Skeletal muscle satellite cell (primary cell): Measurements from ENCODE around the gene SPSB1.

Experiments used
- H3K27me3 ChIP-seq: 2 replicates; pipeline ENCODE4 v1.7.0; 2013; ENCODE audit warnings: low read length; ENCODE audit not compliant: control insufficient read depth, insufficient read depth
- H3K36me3 ChIP-seq: 2 replicates; pipeline ENCODE4 v1.7.0; 2013; ENCODE audit warnings: mild to moderate bottlenecking, control low read depth, low read length; ENCODE audit not compliant: insufficient read depth
- H3K4me1 ChIP-seq: 2 replicates; pipeline ENCODE4 v1.7.0; 2013; ENCODE audit warnings: low read length; ENCODE audit not compliant: control insufficient read depth, insufficient read depth
- H3K4me2 ChIP-seq: 2 replicates; pipeline ENCODE4 v1.7.0; 2013; ENCODE audit warnings: mild to moderate bottlenecking, low read length
- H3K4me3 ChIP-seq: 2 replicates; pipeline ENCODE4 v1.7.0; 2013; ENCODE audit warnings: low read length
- H3K9ac ChIP-seq: 2 replicates; pipeline ENCODE4 v1.7.0; 2013; ENCODE audit warnings: mild to moderate bottlenecking, low read depth, low read length, moderate library complexity
- H3K9me3 ChIP-seq: replicated peaks from 2 replicates; pipeline ENCODE4 v1.7.0; 2013; ENCODE audit warnings: mild to moderate bottlenecking, control low read depth, low read length

Gene SPSB1

GRCh38 chr1:9271283-9271682 lies 21.4 kb upstream of the SPSB1 start:
- H3K27me3 ChIP-seq = no peaks in the 10 kb centered on the region

GRCh38 chr1:9271861-9272595 lies 20.7 kb upstream of the SPSB1 start:
- Histone ChIP-seq H3K9ac (no peak overlapping the region), H3K4me2 (no peak overlapping the region), H3K36me3 (peaks cover 16% of the 10 kb centered on the region), H3K9me3 (no peaks in the 10 kb centered on the region), H3K4me3 (no peak overlapping the region), H3K27me3 (no peaks in the 10 kb centered on the region), H3K4me1 (peaks cover 25% of the 10 kb centered on the region)

More at GRCh38 chr1:9271283-9271682, 21.4 kb upstream of the SPSB1 start:
- peaks cover 19% of the 10 kb centered on the region for H3K36me3 ChIP-seq
- H3K4me2 ChIP-seq = no peak overlapping the region
- H3K4me1 ChIP-seq = peaks cover 32% of the 10 kb centered on the region
- no peak overlapping the region for H3K4me3 ChIP-seq
- H3K9ac ChIP-seq = no peak overlapping the region
- H3K9me3 ChIP-seq = no peaks in the 10 kb centered on the region

- H3K9me3 ChIP-seq = no peaks in the 10 kb centered on the region
- H3K4me1 ChIP-seq = peaks cover 22% of the 10 kb centered on the region
- no peak overlapping the region for H3K9ac ChIP-seq
- H3K4me2 ChIP-seq = no peak overlapping the region
- H3K4me3 ChIP-seq = no peak overlapping the region
- H3K27me3 ChIP-seq = no peaks in the 10 kb centered on the region
- H3K36me3 ChIP-seq = peaks cover 12% of the 10 kb centered on the region
Observed at GRCh38 chr1:9273177-9273576, 19.5 kb upstream of the SPSB1 start.

GRCh38 chr1:9275161-9275560 lies 17.5 kb upstream of the SPSB1 start:
- H3K36me3 ChIP-seq = no peaks in the 10 kb centered on the region
- peaks cover 41% of the 10 kb centered on the region for H3K4me1 ChIP-seq
- no peaks in the 10 kb centered on the region for H3K9me3 ChIP-seq
- peak overlapping the region; percentile 23 for H3K4me3 ChIP-seq
- no peak overlapping the region for H3K9ac ChIP-seq
- no peaks in the 10 kb centered on the region for H3K27me3 ChIP-seq
- peak overlapping the region; percentile 68 for H3K4me2 ChIP-seq

- Histone ChIP-seq H3K36me3 (no peaks in the 10 kb centered on the region), H3K9me3 (no peaks in the 10 kb centered on the region), H3K4me2 (peak overlapping the region; percentile 68), H3K4me1 (peaks cover 38% of the 10 kb centered on the region), H3K27me3 (no peaks in the 10 kb centered on the region), H3K9ac (no peak overlapping the region), H3K4me3 (peak overlapping the region; percentile 23)
Observed at GRCh38 chr1:9275567-9276034, 17.1 kb upstream of the SPSB1 start.

- Histone ChIP-seq H3K4me2 (no peak overlapping the region), H3K9ac (no peak overlapping the region), H3K36me3 (no peaks in the 10 kb centered on the region), H3K27me3 (no peaks in the 10 kb centered on the region), H3K4me3 (no peak overlapping the region), H3K4me1 (peaks cover 60% of the 10 kb centered on the region), H3K9me3 (no peaks in the 10 kb centered on the region)
Observed at GRCh38 chr1:9278116-9278515, 14.6 kb upstream of the SPSB1 start.

- Histone ChIP-seq H3K9ac (no peak overlapping the region), H3K36me3 (no peaks in the 10 kb centered on the region), H3K27me3 (no peaks in the 10 kb centered on the region), H3K4me3 (no peak overlapping the region), H3K9me3 (no peaks in the 10 kb centered on the region), H3K4me2 (no peak overlapping the region), H3K4me1 (peaks cover 60% of the 10 kb centered on the region)
Observed at GRCh38 chr1:9278585-9279153, 14.0 kb upstream of the SPSB1 start.

- H3K36me3 ChIP-seq = no peaks in the 10 kb centered on the region
- no peak overlapping the region for H3K4me2 ChIP-seq
- H3K9ac ChIP-seq = no peak overlapping the region
- H3K9me3 ChIP-seq = no peaks in the 10 kb centered on the region
- peaks cover 60% of the 10 kb centered on the region for H3K4me1 ChIP-seq
- H3K4me3 ChIP-seq = no peak overlapping the region
- no peaks in the 10 kb centered on the region for H3K27me3 ChIP-seq
Observed at GRCh38 chr1:9279172-9279840, 13.4 kb upstream of the SPSB1 start.

GRCh38 chr1:9280015-9280860 lies 12.5 kb upstream of the SPSB1 start:
- Histone ChIP-seq H3K4me1 (peaks cover 54% of the 10 kb centered on the region), H3K9me3 (no peaks in the 10 kb centered on the region), H3K4me3 (peak overlapping the region; percentile 54), H3K4me2 (peak overlapping the region; percentile 74), H3K36me3 (no peaks in the 10 kb centered on the region), H3K9ac (peak overlapping the region; percentile 8), H3K27me3 (no peaks in the 10 kb centered on the region)

GRCh38 chr1:9281071-9281827 lies 11.4 kb upstream of the SPSB1 start:
- peaks cover 44% of the 10 kb centered on the region for H3K4me1 ChIP-seq
- H3K9ac ChIP-seq = no peak overlapping the region
- no peaks in the 10 kb centered on the region for H3K27me3 ChIP-seq
- H3K36me3 ChIP-seq = no peaks in the 10 kb centered on the region
- peak overlapping the region; percentile 22 for H3K4me3 ChIP-seq
- H3K4me2 ChIP-seq = peak overlapping the region; percentile 74
- H3K9me3 ChIP-seq = no peaks in the 10 kb centered on the region
